Glomerular visceral epithelial cell (primary cell): ENCODE measurements around the gene CENPT.
"Not testable (repeated sequence)": the region's sequence is repeated elsewhere in the genome, so short reads cannot be mapped to it uniquely, and the experiment has no call there.

Experiments
- DNase-seq: peaks from one replicate; pipeline ENCODE4 v3.0.0-alpha.2; 2016; ENCODE audit errors: extremely low spot score

Gene CENPT

DNA sequence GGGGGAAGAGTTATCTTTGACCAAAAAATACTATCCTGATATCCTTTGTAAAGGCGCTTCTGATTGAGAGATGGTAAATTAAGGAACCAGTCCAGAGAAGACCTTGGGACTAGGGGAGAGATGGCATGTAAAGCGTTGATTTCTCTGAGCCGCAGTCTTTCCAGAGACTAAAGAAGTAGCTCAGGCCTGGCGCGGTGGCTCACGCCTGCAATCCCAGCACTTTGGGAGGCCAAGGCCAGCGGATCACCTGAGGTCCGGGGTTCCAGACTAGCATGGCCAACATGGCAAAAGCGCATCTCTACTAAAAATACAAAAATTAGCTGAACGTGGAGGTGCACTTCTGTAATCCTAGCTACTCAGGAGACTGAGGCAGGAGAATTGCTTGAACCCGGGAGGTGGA is 625 bp upstream of the CENPT start:
- no peak for DNase-seq

DNA sequence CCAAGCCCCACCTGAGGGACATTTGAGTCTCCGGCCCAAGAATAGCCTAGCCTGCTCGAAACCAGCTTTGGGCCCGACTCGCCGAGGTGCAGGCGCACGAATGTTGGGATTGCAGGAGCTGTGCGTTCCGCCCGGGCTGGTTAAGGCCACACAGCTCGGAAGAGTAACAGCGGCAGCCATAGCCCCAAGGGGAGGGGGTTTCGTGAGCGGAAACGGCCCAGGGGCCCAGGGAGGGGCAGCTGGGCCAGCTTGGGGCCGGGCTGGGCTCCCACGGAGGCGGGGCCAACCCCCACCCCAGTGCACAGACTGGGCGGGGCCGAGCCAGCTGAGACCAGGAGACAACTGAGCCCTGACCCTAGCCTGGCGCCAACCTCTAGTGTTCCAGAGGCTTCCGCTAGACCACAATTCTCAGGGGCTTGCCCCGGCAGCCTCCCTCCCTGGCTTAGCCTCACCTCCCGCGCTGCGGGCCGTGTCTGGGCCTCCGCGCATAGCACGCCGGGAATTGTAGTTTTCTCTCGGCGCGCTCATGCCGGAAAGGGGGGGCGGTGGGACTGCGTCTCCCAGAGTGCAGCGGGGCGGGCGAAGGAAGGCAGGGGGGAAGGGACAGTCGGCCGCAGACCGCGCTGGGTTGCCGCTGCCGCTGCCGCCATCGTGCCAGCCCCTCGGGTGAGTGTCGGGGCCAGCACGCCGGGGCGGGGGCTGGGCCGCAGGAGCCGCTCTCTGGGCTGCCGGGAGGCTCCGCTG is 1.0 kb downstream of the CENPT start, which contains the start of gene NUTF2:
NUTF2 (plus strand) TSS at position 614 of the 744 bp plus-strand sequence. CDS start 18,198 bp downstream, outside the sequence.
- peak; percentile 95 for DNase-seq

DNA sequence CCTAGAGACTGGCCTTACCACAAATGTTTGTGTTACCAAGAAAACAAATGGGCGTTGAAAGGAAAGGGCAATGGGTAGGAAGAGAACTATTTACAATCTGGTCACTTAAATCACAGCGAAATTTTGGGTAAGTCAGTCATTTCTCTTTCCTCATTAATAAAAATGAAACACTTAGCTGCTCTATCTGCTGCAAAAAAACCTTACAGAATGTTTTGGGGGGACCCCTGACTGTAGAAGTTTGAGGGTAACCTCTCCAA is 1.5 kb downstream of the CENPT start:
- DNase-seq, result no peak

DNA sequence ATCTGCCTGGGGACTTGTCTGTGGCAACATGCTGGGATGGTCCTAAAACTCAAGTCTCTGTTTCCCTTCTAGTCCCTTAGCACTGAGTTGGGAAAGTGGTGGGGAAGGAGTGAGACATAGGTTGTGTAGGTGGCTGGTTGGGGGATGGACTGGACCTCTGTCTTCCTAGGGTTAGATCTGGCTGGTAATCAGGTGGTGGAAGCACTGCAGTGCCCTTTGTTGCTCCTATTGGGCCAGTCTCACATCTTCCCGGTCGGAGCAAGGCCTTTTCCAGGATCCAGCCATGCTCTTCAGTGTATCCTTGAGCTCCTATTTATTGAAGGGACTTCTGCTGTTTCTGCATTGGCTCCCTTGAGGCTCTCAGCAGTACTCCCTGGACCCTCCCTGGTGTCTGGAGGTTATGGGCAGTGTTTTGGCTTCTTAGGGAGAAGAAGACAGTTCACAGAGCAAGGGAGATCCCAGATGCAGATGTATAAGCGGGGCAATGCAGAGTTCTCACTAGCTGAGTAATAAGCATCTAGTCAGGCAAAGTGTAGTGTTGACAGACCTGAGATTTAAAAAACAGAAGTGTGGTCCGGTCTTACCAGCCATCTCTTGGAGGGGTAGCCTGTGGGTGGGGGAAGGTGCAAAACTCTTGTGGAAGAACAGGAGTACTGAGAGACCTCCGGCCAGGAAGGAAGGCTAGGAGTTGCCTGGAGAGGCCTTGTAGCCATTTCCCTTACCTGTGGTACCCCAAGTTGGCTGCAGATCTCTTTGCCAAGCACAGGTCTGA is 2.0 kb downstream of the CENPT start:
- DNase-seq, result no peak

DNA sequence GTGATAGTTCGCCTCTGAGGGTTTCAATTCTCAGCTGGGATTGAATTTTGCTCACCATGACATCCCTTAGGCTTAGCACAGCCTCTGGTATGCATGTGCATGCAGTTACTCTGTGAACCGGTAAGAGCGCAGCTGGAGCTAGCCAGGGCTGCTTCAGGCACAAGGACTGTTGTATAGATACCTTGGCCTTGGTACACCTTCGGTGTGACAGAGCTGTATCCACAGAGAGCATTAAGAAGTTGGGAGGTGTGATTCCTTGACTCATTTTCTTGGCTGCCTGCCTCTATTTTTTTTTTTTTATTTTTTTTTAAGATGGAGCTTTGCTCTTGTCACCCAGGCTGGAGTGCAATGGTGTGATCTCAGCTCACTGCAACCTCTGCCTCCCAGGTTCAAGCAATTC is 3.0 kb downstream of the CENPT start:
- DNase-seq, result peak; percentile 42

DNA sequence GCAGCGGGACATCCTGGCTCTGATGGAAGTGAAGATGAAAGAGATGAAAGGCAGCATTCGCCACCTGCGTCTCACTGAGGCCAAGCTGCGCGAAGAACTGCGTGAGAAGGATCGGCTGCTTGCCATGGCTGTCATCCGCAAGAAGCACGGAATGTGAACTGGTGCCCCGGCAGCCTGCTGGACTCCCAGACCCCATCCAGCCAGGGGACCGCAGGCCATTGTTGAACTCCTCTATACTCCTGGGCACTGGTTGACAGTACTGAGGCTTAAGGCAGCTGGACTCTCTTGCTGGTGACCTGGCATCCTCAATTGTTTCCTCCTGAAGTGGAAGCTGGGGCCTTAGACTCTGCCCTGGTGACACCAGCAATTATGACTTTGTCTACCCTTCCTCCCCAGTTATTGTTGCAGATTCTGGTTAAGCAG is 4.1 kb downstream of the CENPT start:
- DNase-seq, result no peak

DNA sequence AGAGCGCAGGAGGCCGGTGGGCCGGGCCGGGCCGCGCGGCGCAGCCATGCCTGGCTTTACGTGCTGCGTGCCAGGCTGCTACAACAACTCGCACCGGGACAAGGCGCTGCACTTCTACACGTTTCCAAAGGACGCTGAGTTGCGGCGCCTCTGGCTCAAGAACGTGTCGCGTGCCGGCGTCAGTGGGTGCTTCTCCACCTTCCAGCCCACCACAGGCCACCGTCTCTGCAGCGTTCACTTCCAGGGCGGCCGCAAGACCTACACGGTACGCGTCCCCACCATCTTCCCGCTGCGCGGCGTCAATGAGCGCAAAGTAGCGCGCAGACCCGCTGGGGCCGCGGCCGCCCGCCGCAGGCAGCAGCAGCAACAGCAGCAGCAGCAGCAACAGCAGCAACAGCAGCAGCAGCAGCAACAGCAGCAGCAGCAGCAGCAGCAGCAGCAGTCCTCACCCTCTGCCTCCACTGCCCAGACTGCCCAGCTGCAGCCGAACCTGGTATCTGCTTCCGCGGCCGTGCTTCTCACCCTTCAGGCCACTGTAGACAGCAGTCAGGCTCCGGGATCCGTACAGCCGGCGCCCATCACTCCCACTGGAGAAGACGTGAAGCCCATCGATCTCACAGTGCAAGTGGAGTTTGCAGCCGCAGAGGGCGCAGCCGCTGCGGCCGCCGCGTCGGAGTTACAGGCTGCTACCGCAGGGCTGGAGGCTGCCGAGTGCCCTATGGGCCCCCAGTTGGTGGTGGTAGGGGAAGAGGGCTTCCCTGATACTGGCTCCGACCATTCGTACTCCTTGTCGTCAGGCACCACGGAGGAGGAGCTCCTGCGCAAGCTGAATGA is 4.8 kb downstream of the CENPT start:
- DNase-seq, result no peak

DNA sequence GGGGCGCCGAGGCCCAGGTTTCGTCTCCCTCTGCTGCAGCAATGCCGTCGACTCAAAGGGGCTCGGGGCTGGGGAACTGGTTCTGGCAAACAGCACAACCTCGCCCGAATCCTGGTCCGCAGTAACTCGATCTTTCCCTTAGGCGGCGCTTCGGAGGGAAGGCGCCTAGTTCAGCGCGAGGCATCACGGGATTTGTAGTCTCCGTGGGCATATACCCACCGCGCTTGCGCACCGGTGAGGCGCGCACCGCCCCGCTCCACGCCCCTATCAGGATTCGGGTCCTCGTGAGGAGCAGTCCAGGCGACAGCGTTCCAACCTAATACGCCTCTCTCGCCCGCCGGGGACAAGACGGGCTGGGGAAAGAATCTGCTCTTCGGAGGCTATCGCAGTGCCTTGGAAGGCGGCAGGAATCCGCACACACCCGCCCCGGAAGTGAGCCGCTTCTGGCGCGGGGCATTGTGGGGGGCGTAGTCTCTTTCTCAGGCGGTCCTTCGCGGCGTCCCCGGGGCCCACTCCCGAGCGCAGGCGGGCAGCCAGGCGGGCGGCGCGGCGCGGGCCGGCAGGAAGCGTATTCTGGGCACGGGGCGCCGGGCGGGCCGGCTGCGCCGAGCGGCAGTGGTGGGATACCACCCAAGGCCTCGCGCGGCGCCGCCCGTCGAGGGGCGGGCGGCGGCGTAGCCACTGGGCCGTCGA is 5.5 kb downstream of the CENPT start, which contains the start of gene THAP11:
THAP11 (plus strand) TSS at position 505 of the 693 bp plus-strand sequence. CDS start 235 bp downstream, outside the sequence.
- peak; percentile 92 for DNase-seq

DNA sequence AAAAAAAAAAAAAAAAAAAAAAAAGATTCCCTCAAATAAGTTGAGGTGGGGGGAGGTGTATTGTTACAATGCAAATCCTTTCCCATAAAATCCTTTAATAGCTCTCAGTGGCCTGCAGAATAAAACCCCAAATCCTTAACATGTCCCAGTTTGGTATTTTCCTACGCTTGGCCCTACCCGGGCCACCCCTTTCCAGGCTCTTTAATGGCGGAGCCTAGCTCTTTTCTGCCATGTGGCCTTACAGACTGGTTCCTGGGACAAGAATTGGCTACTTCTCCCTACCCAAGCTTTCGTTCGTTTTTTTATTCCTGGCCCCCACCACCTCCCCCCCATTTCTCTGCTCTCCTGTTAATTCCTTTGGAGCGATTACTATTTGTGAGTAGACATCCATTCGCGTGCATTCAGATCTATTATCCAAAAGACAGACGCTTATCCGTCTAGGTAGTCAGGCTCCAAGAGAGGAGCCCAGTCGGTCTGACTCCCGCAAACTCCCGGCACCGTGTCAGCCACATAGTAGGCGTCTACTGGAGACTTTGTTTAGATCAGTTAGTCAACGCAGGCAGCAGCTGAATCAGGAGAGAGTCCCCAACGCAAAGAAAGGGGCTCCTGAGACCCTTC is 6.2 kb downstream of the CENPT start:
- DNase-seq, result no peak

DNA sequence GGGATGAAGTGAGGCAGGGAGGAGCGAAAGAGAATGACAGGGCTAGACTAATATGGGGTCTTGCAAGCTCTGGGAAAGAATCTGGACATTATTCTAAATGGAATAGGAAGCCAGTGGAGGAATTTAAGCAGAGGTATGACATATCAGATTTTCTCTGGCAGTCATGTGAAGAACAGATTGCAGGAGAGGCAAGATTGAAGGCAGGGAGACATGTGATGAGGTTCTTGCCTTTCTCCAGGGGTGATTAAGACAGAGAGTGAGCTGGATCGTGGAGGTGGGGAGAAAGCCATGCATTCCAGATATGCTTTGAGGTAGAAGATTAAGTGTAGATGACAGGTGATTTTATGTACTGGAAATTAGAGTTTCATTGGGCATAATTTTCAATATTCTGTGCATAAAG is 9.7 kb downstream of the CENPT start:
- no peak for DNase-seq

DNA sequence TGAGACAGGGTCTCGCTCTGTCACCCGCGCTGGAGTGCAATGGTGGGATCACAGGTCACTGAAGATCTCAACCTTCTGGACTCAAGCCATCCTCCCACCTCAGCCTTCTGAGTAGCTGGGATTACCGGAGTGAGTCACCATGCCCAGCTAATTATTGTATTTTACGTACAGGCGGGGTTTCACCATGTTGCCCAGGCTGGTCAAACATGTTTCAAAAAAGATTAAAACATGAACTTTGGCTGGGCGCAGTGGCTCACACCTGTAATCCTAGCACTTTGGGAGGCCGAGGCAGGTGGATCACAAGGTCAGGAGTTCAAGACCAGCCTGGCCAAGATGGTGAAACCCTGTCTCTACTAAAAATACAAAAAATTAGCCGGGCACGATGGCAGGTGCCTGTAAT is 10.3 kb downstream of the CENPT start:
- DNase-seq, result not testable (repeated sequence)

DNA sequence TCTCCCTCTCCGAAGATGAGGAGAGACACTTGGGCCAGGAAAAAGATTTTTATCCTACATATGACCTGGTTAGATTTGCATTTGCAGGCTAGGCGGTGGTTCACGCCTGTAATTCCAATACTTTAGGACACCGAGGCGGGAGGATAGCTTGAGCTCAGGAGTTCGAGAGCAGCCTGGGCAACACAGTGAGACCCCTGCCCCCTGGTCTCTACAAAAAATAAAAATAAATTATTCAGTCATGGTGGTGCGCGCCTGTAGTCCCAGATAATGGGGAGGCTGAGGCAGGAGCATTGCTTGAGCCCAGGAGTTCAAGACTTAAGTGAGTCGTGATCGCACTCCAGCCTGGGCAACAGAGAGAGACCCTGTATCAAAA is 13.3 kb downstream of the CENPT start:
- DNase-seq, result no peak

DNA sequence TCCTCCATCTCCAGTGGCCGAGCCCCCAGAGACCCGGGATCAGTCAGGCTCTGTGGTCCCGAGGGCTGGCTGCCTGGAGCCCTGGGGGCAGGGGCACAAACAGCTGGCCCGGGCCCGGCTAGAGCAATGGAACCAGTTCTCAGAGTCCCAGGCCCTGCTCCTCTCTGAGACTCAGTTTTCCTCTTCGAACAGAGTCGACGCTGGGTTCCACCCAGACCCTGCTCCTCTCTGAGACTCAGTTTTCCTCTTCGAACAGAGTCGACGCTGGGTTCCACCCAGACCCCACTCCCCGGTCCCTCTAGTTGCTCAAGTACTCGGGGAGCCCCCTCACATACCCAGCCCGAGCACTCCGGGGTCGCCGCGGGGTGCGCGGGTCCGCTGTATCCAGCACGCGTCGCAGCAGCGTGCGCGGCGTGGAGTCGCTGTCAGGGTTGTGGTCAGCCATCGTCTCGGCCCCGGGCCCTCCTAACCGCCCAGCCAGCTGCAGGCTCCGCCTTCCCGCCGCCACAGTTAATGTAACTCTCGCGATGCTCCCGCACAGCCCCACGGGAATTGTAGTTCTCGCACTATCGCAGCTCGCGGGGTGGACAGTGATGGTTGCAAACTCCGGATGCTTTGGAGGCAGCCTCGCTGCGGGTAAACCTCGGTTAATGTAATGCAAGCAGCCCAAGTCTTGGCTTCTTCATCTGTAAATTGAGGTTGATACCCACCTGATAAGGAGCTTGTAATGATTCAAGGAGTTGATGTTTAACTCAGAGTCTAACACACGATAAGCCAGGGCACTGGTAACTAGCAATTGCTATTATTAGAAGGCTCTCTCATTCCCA is 13.9 kb downstream of the CENPT start:
- DNase-seq, result peak; percentile 85

DNA sequence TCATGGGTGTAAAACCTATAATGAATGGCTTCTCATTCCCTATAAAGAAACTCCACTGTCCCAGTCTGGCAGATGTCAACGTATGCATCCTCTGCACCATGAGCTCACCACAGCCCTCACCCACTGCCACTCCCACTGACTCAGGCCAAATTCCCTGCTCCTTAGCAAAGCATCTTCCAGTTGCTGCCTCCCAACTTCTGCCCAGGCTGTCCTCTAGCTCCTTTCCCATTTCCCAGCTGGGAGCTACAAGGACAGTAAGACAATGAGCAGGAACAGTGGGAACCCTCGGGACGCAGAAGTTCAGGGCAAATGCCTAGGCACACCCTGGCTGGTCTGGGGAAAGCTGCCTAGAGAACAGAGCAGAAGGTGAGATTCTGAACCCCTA is 14.5 kb downstream of the CENPT start:
- peak; percentile 52 for DNase-seq

DNA sequence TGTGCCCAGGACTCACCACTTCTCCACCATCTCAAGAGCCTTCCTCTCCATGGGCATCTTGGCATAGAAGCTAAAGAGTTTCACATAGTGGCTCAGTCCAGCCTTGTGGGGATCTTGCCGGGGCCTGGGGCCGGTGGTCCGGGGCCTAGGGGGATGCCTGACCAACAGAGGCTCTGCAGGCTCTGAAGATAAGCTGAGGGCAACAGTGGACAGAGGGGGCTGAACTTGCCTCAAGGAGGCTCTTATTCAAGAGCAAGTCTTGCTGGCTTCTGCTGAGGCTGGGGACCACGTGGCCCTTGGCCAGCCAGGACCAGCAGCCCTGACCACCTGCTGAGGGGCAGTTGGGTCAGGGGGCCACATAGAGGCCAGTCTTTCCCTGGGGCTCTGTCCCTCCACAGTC is 18.8 kb downstream of the CENPT start:
- no peak for DNase-seq

DNA sequence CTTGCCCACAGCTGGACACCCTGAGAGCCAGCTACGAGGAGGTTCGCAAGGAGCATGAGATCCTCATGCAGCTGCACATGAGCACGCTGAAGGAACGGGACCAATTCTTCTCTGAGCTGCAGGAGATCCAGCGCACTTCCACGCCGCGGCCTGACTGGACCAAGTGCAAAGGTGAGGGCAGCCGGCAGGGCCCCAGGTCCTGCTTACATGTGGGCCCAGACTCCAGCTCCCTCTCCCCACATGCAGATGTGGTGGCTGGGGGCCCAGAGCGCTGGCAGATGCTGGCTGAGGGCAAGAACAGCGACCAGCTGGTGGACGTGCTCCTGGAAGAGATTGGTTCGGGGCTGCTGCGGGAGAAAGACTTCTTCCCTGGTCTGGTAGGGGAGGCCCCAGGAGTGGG is 21.6 kb downstream of the CENPT start:
- no peak for DNase-seq

DNA sequence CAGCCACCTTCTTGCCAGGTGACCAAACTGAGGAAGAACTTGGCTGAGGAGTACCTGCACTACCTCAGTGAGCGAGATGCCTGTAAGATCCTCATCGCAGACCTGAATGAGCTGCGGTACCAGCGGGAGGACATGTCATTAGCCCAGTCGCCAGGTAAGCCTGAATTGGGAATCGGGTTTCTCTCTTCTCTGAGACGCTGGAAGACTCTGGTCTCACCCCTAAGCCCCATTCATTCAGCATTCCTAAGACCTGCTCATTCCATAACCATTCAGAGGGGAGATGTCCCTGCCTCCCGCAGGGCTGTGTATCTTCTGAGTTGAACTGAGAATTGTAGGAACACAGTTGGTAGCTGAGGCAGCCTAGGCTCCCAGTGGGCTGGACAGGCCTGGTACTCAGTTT is 22.4 kb downstream of the CENPT start:
- no peak for DNase-seq

DNA sequence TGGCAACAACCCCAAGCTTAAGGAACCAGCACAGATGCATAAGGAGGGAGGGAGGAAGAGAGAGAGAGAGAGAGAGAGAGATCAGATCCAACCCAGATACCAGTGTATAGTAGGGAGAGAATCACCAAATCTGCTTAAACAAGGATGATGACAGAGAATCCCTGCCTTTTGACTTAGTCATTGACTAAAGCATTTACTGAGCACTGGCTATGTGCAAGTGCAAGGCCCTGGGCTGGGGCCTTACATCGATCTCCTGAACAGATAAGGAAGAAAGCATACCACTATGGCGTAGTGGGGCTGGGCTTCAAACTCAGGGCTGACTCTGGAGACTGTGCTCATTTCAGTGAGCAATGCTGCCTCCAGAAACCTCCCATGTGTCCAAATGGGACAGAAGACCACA is 25.0 kb downstream of the CENPT start:
- DNase-seq, result no peak

DNA sequence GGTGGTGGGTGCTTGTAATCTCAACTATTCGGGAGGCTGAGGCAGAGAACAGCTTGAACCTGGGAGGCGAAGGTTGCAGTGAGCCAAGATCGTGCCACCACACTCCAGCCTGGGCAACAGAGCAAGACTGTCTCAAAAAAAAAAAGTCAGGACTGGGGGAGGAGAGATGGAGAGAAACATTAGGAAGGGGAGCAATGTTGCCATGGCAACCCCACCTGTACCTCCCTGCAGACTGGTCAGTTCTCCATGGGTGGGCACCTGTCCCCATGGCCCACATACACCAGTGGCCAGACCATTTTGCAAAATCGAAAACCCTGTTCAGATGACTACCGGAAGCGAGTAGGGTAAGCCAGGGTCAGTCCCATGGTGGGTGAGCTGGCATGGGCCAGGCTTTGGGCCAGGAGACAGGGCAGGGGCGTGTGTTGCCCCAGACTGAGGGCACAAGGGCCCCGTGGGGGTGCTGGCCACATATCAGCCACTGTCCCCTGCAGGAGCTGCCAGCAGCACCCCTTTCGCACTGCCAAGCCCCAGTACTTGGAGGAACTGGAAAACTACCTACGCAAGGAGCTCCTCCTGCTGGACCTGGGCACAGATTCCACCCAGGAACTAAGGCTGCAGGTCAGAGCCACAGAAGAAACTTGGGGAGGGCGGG is 26.8 kb downstream of the CENPT start:
- no peak for DNase-seq

DNA sequence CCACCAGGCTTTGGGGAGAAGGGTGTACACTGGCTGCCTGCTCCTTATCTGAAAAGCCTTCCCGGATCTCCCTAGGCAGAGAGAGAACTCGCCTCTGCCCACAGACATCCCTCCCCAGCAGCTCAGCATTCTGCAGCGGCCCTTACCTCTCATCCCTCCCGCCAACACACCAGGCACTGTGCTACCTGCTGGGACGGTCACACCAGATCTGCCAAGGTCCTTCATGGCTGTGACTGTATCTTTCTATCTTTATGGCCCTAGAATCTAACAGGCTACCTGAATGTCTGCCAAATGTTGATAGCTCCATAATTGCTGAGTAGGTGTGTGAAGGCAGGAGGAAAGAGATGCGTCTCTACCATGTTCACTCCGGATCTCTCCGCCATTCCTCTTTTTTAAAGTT is 32.9 kb downstream of the CENPT start:
- no peak for DNase-seq
